H1 (cell line): ENCODE measurements around the gene CFAP97. TPM values are rescaled to one million over a fixed set of nuclear protein-coding genes. Genes with fewer than 3 reads are reported as not detected.

Experiments
- SUZ12 ChIP-seq: fragments of 200-600 bp; sonication (generic); IDR thresholded peaks from 2 replicates; pipeline ENCODE4 v1.6.1; 2012; ENCODE audit warnings: mild to moderate bottlenecking, inconsistent platforms, low read length, moderate library complexity, mixed read lengths
- TCF12 ChIP-seq: IDR thresholded peaks from 2 replicates; pipeline ENCODE4 v1.6.1; 2011; ENCODE audit warnings: low read depth, mild to moderate bottlenecking, low read length
- polyA plus RNA-seq, 7 experiments: library from polyadenylated mRNA; depleted of rRNA in 3 of 7; stranded (reverse) in 5 of 7; unstranded in 2 of 7; fragments of >200 nt in 5 of 7; fragments of 200-250 nt in 2 of 7; gene quantifications; 1 replicate in 5 of 7; 2 replicates in 1 of 7; 4 replicates in 1 of 7; pipeline versions ENCODE4 v1.2.1 to v1.2.3, GENCODE V29; 2011 to 2013; ENCODE audit warnings: missing spikeins in 2 of 7, mixed read lengths in 2 of 7
- total RNA-seq: library from RNA; stranded (reverse); fragmentation: NEBNext Ultra II Directional; extraction: Animal tissue kit (Norgen Biotek cat#: 25700); gene quantifications from 2 replicates; pipeline ENCODE4 v1.2.1, GENCODE V29; 2021

The CFAP97 gene
- total and polyA plus RNA-seq, 2 of the 8 experiments (the other 6 are each of a cell fraction or from before 2014, with no cell fraction given), result 9.2 to 40.4 TPM

GRCh38 chr4:185113340-185113739 is 90.5 kb downstream of the CFAP97 start (continued):
- no peak for TF ChIP-seq SUZ12
- no peak for TF ChIP-seq TCF12
